T-helper 17 cell (primary cell): ENCODE data around the gene LHFPL3. TPM values are rescaled to one million over a fixed set of nuclear protein-coding genes. Genes with fewer than 3 reads are reported as not detected.

Experiments used
- ATAC-seq: fragments of 150-1000 bp; cut with Tn5 transposase; 2 replicates; pipeline ENCODE4 v1.10.0; 2021; ENCODE audit warnings: mild to moderate bottlenecking, moderate library complexity
- DNase-seq, 3 donors: peaks; one replicate each; pipeline versions ENCODE4 v3.0.0 to v3.0.0-alpha.2; 2020 to 2021
- H3K9me3 ChIP-seq: one replicate; pipeline ENCODE4 v1.7.0; 2013; ENCODE audit warnings: low read length, mild to moderate bottlenecking; ENCODE audit not compliant: control insufficient read depth, poor library complexity, severe bottlenecking
- H3K27ac Mint-ChIP-seq: one replicate; pipeline ENCODE4 v1.8.0; 2022; ENCODE audit warnings: mild to moderate bottlenecking, moderate library complexity, mixed read lengths
- H3K27me3 Mint-ChIP-seq: one replicate; pipeline ENCODE4 v1.8.0; 2022; ENCODE audit warnings: mixed read lengths
- H3K36me3 Mint-ChIP-seq: one replicate; pipeline ENCODE4 v1.8.0; 2022; ENCODE audit warnings: low read depth, mixed read lengths
- H3K4me1 Mint-ChIP-seq: one replicate; pipeline ENCODE4 v1.8.0; 2022; ENCODE audit warnings: mild to moderate bottlenecking, mixed read lengths
- H3K4me3 Mint-ChIP-seq: one replicate; pipeline ENCODE4 v1.8.0; 2022; ENCODE audit warnings: mild to moderate bottlenecking, moderate library complexity, mixed read lengths
- total RNA-seq, 4 donors: library from RNA in 2 of 4; stranded (reverse) in 2 of 4; gene quantifications; one replicate each; pipeline ENCODE4 v1.2.3 and lab custom pipeline; 2022 to 2026

The LHFPL3 gene
- total RNA-seq, 2 donors from 2014 or later = not detected

GRCh38 chr7:104791080-104791479, 462.7 kb downstream of the LHFPL3 start:
- ATAC-seq (no peak), DNase-seq (no peak)
- Mint-ChIP-seq H3K4me3 (no peak overlapping the region), H3K27ac (no peak overlapping the region), H3K36me3 (no peaks in the 10 kb centered on the region), H3K4me1 (no peaks in the 10 kb centered on the region), H3K27me3 (peaks cover 56% of the 10 kb centered on the region)
- no peaks in the 10 kb centered on the region for H3K9me3 ChIP-seq

DNA sequence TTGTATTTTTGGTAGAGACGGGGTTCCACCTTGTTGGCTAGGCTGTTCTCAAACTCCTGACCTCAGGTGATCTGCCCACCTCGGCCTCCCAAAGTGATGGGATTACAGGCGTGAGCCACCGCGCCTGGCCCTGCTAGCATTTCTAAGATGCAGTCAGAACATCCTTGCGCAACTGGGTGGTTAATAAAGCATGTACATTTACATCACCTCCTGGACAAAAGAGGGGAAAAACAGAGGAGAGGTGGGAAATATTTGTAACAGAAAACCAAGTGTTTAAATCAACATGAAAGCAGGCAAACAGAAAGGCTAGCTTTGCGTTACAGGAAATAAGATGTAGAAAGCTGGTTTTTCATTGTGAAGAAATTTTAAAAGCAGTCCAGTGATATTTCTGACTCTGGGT, 464.7 kb downstream of the LHFPL3 start:
- H3K27ac Mint-ChIP-seq = no peak overlapping the region
- H3K9me3 ChIP-seq = no peaks in the 10 kb centered on the region
- H3K4me3 Mint-ChIP-seq = no peak overlapping the region
- DNase-seq (no peak), ATAC-seq (no peak)
- H3K4me1 Mint-ChIP-seq = no peaks in the 10 kb centered on the region
- H3K36me3 Mint-ChIP-seq = no peaks in the 10 kb centered on the region
- peaks cover 60% of the 10 kb centered on the region for H3K27me3 Mint-ChIP-seq

- DNase-seq (no peak), ATAC-seq (no peak)
- H3K4me1 Mint-ChIP-seq = no peaks in the 10 kb centered on the region
- H3K27ac Mint-ChIP-seq = no peak overlapping the region
- no peaks in the 10 kb centered on the region for H3K36me3 Mint-ChIP-seq
- no peaks in the 10 kb centered on the region for H3K9me3 ChIP-seq
- H3K27me3 Mint-ChIP-seq = peaks cover 53% of the 10 kb centered on the region
- H3K4me3 Mint-ChIP-seq = no peak overlapping the region
Measured at GRCh38 chr7:104794154-104794553, 465.8 kb downstream of the LHFPL3 start.

GRCh38 chr7:104794589-104794988, 466.2 kb downstream of the LHFPL3 start:
- H3K27ac Mint-ChIP-seq = no peak overlapping the region
- H3K9me3 ChIP-seq = no peaks in the 10 kb centered on the region
- H3K4me3 Mint-ChIP-seq = no peak overlapping the region
- no peaks in the 10 kb centered on the region for H3K4me1 Mint-ChIP-seq
- ATAC-seq = no peak
- peaks cover 55% of the 10 kb centered on the region for H3K27me3 Mint-ChIP-seq
- no peak for DNase-seq
- H3K36me3 Mint-ChIP-seq = no peaks in the 10 kb centered on the region

GRCh38 chr7:104795086-104795485, 466.7 kb downstream of the LHFPL3 start:
- DNase-seq (no peak), ATAC-seq (no peak)
- Mint-ChIP-seq H3K27ac (no peak overlapping the region), H3K27me3 (peaks cover 58% of the 10 kb centered on the region), H3K4me1 (no peaks in the 10 kb centered on the region), H3K36me3 (no peaks in the 10 kb centered on the region), H3K4me3 (no peak overlapping the region)
- H3K9me3 ChIP-seq = no peaks in the 10 kb centered on the region

- ATAC-seq (no peak), DNase-seq (no peak)
- Mint-ChIP-seq H3K4me1 (no peaks in the 10 kb centered on the region), H3K36me3 (no peaks in the 10 kb centered on the region), H3K27me3 (peaks cover 58% of the 10 kb centered on the region), H3K4me3 (no peak overlapping the region), H3K27ac (no peak overlapping the region)
- H3K9me3 ChIP-seq = no peaks in the 10 kb centered on the region
Measured at GRCh38 chr7:104795616-104796398, 467.4 kb downstream of the LHFPL3 start.

DNA sequence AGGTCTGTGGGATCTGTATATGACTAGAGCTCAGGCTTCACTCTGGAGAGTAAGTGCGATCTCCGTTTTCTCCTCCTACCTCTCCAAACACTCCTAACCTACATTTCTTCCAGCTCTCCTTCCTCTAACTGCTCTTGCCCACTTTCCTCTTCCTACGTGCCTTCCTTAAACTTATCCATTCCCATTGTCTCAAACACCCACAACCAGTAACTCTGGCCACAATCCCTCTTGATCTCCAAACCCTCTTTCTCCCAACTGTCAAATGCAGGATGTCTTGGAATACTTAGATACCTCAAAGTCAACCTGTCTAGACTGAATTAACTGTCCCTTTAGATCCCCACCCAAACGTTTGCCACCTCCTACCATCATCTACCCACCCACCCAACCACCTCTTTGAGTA, 471.9 kb downstream of the LHFPL3 start:
- no peaks in the 10 kb centered on the region for H3K9me3 ChIP-seq
- no peak overlapping the region for H3K4me3 Mint-ChIP-seq
- H3K4me1 Mint-ChIP-seq = no peaks in the 10 kb centered on the region
- no peaks in the 10 kb centered on the region for H3K36me3 Mint-ChIP-seq
- H3K27ac Mint-ChIP-seq = no peak overlapping the region
- peaks cover 56% of the 10 kb centered on the region for H3K27me3 Mint-ChIP-seq
- no peak for ATAC-seq
- no peak for DNase-seq

GRCh38 chr7:104801022-104801421, 472.6 kb downstream of the LHFPL3 start:
- no peaks in the 10 kb centered on the region for H3K9me3 ChIP-seq
- Mint-ChIP-seq H3K27me3 (peaks cover 55% of the 10 kb centered on the region), H3K36me3 (no peaks in the 10 kb centered on the region), H3K27ac (no peak overlapping the region), H3K4me1 (no peaks in the 10 kb centered on the region), H3K4me3 (no peak overlapping the region)
- no peak for DNase-seq
- ATAC-seq = no peak

GRCh38 chr7:104803931-104804330, 475.5 kb downstream of the LHFPL3 start:
- Mint-ChIP-seq H3K36me3 (no peaks in the 10 kb centered on the region), H3K27me3 (peaks cover 67% of the 10 kb centered on the region), H3K27ac (no peak overlapping the region), H3K4me1 (no peaks in the 10 kb centered on the region), H3K4me3 (no peak overlapping the region)
- DNase-seq (no peak), ATAC-seq (no peak)
- no peaks in the 10 kb centered on the region for H3K9me3 ChIP-seq

DNA sequence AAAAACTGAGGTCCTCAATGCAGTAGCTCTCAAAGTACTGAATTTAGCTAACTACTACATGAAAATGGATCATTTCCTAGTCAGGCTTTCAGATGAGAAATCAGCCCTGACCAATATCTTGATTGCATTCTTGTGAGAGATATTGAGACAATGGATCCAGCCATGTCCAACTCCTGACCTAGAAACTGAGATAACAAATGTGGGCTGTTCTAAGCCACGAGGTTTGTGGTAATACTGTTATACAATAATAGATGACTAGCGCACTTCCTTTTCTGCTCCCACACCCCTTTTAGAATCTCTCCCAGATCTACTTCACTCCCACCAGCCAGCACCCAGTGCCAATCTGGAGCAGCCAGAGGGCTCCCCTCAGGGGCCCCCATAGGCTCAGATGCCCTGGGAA, 476.3 kb downstream of the LHFPL3 start:
- H3K36me3 Mint-ChIP-seq = no peaks in the 10 kb centered on the region
- no peaks in the 10 kb centered on the region for H3K9me3 ChIP-seq
- H3K4me1 Mint-ChIP-seq = no peaks in the 10 kb centered on the region
- no peak overlapping the region for H3K27ac Mint-ChIP-seq
- peaks cover 65% of the 10 kb centered on the region for H3K27me3 Mint-ChIP-seq
- H3K4me3 Mint-ChIP-seq = no peak overlapping the region
- DNase-seq = no peak
- no peak for ATAC-seq

DNA sequence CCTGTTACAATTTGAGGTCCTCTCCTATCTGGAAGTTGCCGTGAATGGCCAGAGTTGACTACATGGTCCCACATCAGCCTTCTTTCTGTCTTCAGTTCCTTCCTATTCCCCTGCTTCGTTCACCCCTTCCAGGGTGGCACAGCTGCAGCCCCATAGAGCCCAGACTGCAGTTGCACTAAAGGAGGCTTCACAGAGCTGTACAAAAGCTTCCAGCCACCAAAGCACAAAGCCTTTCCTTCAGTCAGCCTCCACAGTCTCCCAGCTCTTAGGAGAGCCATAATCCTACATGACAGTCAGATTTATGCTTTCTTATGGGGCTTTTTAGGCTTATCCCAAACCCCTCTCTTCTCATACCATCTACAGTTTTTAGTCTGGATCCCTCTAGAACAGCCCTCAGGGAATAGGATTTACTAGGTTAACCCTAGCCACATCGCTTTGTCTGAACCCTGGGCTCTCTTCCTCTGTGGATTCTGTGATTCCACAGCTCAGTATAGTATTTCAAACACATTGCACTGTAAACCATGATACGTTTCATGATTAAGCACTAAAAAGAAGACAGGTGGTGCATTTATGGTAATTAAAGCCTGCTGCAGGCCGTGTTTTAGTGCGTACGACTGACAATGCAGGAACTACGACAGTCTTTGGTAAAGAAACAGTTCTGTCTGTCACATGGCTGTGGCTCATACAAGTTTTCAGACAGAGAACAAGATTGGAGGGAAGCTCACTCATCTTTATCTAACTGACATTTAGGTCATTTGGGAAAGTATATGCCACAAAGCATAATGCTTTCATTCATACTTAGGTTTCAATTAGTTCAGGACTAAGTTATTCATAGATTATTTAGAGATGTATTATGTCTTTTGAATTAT, 477.3 kb downstream of the LHFPL3 start:
- Mint-ChIP-seq H3K27me3 (peaks cover 65% of the 10 kb centered on the region), H3K36me3 (no peaks in the 10 kb centered on the region), H3K4me3 (no peak overlapping the region), H3K27ac (no peak overlapping the region), H3K4me1 (no peaks in the 10 kb centered on the region)
- ATAC-seq = no peak
- H3K9me3 ChIP-seq = no peaks in the 10 kb centered on the region
- no peak for DNase-seq

GRCh38 chr7:104807671-104808070, 479.3 kb downstream of the LHFPL3 start:
- no peak overlapping the region for H3K27ac Mint-ChIP-seq
- no peak for ATAC-seq

DNA sequence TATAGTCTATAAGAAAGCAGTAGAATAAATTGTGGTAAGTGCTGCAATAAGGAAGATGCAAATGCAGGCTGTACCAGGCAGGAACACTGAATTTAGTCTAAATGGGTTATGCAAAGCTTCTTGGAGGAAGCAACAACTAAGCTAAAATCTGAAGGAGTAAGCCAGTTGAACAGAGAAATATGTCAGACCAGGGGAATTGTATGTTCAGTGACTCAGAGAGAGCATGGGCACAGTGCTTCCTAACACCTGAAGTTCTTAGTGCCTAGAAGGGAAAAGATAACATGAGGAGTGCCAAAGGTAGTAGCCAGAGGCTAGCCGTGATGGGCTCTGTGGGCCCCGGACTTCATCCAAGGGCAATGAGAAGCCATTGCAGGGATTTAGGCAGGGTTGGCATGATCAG, 481.5 kb downstream of the LHFPL3 start:
- no peak for ATAC-seq
- peak overlapping the region; percentile 5 for H3K4me3 Mint-ChIP-seq

More at GRCh38 chr7:104807671-104808070, 479.3 kb downstream of the LHFPL3 start:
- peaks cover 2% of the 10 kb centered on the region for H3K4me1 Mint-ChIP-seq
- peaks cover 70% of the 10 kb centered on the region for H3K27me3 Mint-ChIP-seq
- no peak overlapping the region for H3K4me3 Mint-ChIP-seq
- H3K36me3 Mint-ChIP-seq = no peaks in the 10 kb centered on the region
- H3K9me3 ChIP-seq = no peaks in the 10 kb centered on the region
- no peak for DNase-seq

More for the DNA sequence above, 481.5 kb downstream of the LHFPL3 start:
- Mint-ChIP-seq H3K4me1 (peaks cover 4% of the 10 kb centered on the region), H3K36me3 (no peaks in the 10 kb centered on the region), H3K27me3 (peaks cover 57% of the 10 kb centered on the region), H3K27ac (no peak overlapping the region)
- DNase-seq = no peak
- no peaks in the 10 kb centered on the region for H3K9me3 ChIP-seq
